A549 treated with GW870086 at 1 μM for 4 hours (cell line): ENCODE measurements around the gene SLC48A1. TPM values are rescaled to one million over a fixed set of nuclear protein-coding genes. Genes with fewer than 3 reads are reported as not detected.

Experiments used
- total RNA-seq: library from RNA; stranded (reverse); fragments of 200-300 nt; extraction: Qiagen RNA extraction; gene quantifications from 5 replicates; pipeline ENCODE4 v1.2.3, GENCODE V29; 2022; ENCODE audit warnings: low read depth

SLC48A1 gene
- 20.2 to 29.3 TPM (median 26.2 TPM) in 5 replicates for total RNA-seq

DNA sequence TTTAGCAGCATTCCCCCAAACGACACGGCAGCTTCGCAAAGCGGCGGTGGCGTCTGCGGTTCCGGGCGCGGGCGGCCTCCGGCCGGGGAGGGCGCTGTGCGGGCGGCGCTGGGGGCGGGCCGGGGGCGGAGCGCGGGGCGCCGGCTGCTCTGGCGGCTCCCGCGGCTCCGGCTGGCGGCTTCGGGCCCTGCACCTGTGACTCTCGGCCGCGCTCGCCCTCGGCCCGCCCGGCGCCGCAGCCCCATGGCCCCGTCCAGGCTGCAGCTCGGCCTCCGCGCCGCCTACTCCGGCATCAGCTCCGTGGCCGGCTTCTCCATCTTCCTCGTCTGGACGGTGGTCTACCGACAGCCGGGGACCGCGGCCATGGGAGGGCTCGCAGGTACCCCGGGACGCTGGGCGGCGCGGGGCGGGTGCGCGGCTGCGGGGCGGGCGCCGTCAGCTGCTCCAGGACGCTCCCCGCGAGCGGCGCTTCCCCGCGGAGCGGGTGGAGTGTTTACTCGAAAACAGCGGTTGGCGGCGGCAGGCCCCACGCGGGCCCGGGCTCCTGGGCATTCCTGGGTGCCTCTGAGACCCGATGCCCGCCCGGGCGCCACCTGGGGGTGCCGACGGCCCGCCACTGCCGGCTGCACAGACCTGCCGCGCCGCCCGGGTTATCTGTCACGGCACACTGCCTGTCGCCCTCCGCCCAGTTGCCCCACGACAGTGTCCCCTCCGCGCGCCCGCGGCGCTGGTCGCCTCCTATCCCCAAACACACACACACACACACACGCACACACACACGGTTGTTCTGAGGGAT lies at the start of gene SLC48A1:
Gene SLC48A1 (plus strand): TSS at position 177 of the 796 bp plus-strand sequence. CDS start 67 bp downstream, at position 244.

DNA sequence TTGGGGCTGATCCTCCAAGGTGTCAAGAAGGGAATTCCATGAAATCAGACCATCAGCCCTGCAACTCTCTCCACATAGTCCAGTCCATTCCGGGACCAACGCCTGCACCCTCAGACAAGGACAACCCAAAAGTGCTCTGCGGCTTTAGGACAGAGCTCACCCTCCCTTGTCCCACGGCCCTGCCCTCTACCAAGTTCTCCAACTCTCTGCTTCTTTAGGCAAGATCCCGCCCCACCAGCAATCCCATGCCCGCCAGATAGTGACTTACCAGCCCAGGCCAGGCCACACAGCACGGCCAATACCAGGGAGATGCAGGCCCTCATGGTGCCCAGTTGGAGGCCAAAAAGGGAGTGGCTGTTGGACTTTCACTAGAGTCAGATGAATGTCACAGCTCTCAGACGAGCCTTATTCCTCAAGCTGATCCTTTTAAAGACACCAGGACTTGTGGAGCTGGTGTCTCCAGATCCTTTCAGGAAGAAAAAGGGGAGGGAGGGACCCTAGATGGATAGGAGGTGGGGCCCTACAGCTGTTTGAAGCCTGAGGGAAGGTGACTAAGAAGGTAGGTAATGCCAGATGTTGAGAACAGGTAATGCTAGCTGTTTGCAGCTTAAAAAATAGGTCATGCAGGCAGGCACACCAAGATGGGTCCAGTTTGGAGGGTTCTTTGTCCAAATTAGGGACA lies 47.8 kb upstream of the SLC48A1 start, which contains the start of gene ENDOU:
Gene ENDOU (minus strand): TSS at position 400 of the 682 bp plus-strand sequence. CDS start 77 bp downstream, at position 323.

DNA sequence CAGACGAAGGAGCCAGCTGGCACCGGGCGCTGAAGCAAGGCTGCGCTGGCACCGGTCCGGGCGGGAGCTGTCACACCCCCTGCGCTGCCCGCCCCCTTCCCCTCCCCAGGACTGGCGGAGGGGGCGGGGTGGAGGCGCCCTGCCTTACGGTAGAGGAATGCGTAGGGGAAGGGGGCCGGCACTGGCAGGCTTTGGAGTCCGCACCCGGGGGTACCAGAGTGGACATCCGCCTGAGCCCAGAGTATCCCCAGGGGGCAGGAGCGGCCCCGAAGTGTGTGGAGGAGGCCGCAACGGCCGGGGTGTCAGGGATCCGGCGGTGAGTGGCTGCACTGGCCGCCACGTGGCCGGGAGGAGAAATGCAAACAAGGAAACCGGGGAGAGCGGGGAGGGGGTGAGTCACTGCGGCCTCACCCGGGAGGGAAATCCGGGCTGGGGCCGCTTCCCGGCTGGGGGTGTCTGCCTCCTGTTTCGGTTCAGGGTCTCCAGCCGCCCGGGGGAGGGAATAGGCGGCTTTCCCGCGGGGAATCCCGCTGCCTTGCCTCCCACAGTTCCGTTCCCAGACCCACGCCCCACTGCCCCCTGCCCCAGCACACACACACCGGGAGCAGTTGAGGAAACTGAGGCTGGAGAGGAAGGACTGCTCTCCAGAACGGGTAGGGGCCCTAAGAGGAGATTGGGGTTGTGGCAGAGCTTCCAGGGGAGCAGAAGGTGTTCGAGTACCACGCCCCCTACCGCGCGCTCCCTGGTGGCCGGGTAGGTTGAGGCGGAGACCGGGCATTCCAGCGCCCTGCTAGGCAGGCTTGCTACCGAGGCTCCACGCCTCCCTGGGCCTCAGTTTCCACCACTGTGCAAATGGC lies 14.0 kb upstream of the SLC48A1 start, which contains the start of gene RAPGEF3:
Gene RAPGEF3 (minus strand): TSS at position 47 of the 857 bp plus-strand sequence. CDS start 324 bp downstream, outside the sequence.

DNA sequence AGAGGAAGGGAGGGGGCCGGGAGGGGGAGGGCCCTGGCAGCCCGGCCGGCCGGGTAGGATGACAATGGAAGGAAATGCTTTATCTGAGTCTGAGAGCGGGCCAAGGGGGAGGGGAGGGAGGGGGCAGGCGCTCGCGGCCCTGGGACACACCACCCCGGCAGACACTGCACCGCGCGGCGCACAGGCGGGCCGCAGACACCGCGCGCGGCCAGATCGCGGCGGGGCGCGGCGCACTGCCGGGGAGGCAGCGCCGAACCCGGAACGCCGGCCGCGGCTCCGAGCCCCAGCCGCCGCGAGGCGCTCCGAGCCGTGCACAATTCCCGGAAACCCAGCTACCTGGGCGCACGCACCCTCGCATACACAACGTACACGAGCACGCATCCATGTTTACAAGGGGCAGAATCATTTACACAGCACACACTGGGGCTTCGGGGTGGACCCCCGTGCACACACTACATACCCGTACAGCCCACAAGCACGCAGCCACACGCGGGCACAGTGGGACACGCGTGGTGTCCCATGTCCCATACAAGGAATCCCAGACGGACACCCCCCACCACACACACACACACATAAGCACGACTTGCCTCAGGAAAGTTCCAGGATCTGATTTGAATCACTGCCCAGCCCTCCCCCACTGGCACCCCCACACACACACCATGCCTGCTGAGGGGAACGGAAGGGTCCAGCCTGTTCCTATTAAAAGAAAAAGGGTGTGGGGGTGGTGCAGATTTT lies 47.0 kb downstream of the SLC48A1 start, which contains the start of gene HDAC7:
Gene HDAC7 (minus strand): TSS at position 8 of the 735 bp plus-strand sequence. CDS start 118 bp downstream, outside the sequence.

Other genes starting within 250 kb of the SLC48A1 start
- gene RPAP3, start 67.2 kb upstream of the SLC48A1 start, total RNA-seq: 35.8 to 46.5 TPM (median 40.8 TPM) in 5 replicates
- gene ENDOU, start 47.7 kb upstream of the SLC48A1 start, total RNA-seq: not detected in 5 replicates
- gene RAPGEF3, start 14.4 kb upstream of the SLC48A1 start, total RNA-seq: 0.51 to 1.0 TPM (median 0.81 TPM) in 5 replicates
- gene HDAC7, start 46.7 kb downstream of the SLC48A1 start, total RNA-seq: 51.9 to 68.2 TPM (median 66.4 TPM) in 5 replicates
- gene VDR, start 131.8 kb downstream of the SLC48A1 start, total RNA-seq: 2.8 to 3.8 TPM (median 3.0 TPM) in 5 replicates
- gene TMEM106C, start 190.4 kb downstream of the SLC48A1 start, total RNA-seq: 119 to 142 TPM (median 124 TPM) in 5 replicates
- gene COL2A1, start 231.2 kb downstream of the SLC48A1 start, total RNA-seq: 0.02 to 0.08 TPM (median 0.06 TPM) in 4 of 5 replicates, not detected in the other